Measurements from ENCODE around the gene TRIM16. TPM values are rescaled to one million over a fixed set of nuclear protein-coding genes. Genes with fewer than 3 reads are reported as not detected.
A peak's percentile ranks its signal among the peaks of the same experiment; 100 is the strongest.
"Not testable (repeated sequence)": the region's sequence is repeated elsewhere in the genome, so short reads cannot be mapped to it uniquely, and the experiment has no call there.

TRIM16 gene
- total RNA-seq, 2 experiments from 2014 or later, result 13.7 to 15.0 TPM

- CTCF ChIA-PET; POLR2A ChIA-PET; H3K36me3 Mint-ChIP-seq; H3K27me3 Mint-ChIP-seq; intact Hi-C loops (cut with micrococcal nuclease); DNase-seq; H3K9me3 Mint-ChIP-seq: not testable (repeated sequence)
- Mint-ChIP-seq H3K4me1 (ENCODE audit: low read depth) (peaks cover 18% of the 10 kb centered on the region), H3K4me3 (peak overlapping the region; percentile 92), H3K27ac (peak overlapping the region; percentile 88)
Observed at GRCh38 chr17:15683135-15683534, 976 bp downstream of the TRIM16 start.

DNA sequence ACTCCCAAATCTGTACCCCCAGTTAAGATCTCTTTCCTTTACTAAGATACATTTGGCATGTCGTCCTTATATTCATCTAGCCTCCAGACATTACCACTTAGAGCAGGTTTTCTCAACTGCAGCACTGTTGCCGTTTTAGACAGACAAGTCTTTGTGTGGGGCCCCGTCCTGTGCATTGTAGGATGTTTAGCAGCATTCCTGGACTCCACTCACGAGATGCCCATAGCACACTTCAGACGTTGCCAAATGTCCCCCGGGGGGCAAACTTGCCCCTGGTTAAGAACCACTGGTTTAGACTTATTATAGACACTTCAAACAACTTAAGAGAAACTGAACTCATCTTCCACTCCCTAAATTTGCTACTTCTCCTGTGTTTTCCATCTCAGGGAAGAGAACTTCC is 8.1 kb downstream of the TRIM16 start:
- H3K27me3 Mint-ChIP-seq; POLR2A ChIA-PET; H3K27ac Mint-ChIP-seq; H3K4me3 Mint-ChIP-seq; intact Hi-C loops (cut with micrococcal nuclease); CTCF ChIA-PET; DNase-seq; H3K9me3 Mint-ChIP-seq; H3K4me1 Mint-ChIP-seq (ENCODE audit: low read depth): not testable (repeated sequence)
- H3K36me3 Mint-ChIP-seq, result peaks cover 25% of the 10 kb centered on the region

- H3K4me3 Mint-ChIP-seq; POLR2A ChIA-PET; H3K27me3 Mint-ChIP-seq; H3K4me1 Mint-ChIP-seq (ENCODE audit: low read depth); intact Hi-C loops (cut with micrococcal nuclease); H3K9me3 Mint-ChIP-seq; DNase-seq; H3K27ac Mint-ChIP-seq; CTCF ChIA-PET: not testable (repeated sequence)
- peaks cover 22% of the 10 kb centered on the region for H3K36me3 Mint-ChIP-seq
Observed at GRCh38 chr17:15674640-15675039, 9.5 kb downstream of the TRIM16 start.

DNA sequence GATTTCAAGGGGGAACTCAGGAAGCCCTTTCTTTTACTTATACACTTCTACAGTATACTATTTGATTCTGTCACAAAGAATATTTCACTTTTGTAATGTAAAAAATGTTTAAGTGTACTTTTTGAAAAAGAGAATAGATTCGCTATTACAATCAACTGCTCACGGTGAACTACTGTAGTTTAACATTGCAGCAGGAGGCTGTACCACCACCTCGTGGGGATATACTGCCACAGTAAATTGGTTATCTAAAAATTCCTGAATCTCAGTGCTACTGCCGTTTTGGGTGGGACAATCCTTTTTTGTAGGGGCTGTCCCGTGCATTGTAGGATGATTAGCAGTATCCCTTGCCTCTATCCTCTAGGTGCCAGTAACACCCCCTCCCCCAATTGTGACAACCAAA is 14.6 kb downstream of the TRIM16 start:
- H3K4me3 Mint-ChIP-seq; DNase-seq; H3K4me1 Mint-ChIP-seq (ENCODE audit: low read depth); H3K9me3 Mint-ChIP-seq; POLR2A ChIA-PET; H3K27me3 Mint-ChIP-seq; CTCF ChIA-PET; intact Hi-C loops (cut with micrococcal nuclease); H3K27ac Mint-ChIP-seq: not testable (repeated sequence)
- H3K36me3 Mint-ChIP-seq, result peaks cover 15% of the 10 kb centered on the region

GRCh38 chr17:15663691-15664090 is 20.4 kb downstream of the TRIM16 start:
- no peaks in the 10 kb centered on the region for H3K27me3 Mint-ChIP-seq
- CTCF ChIA-PET, result no interaction called here
- no peak overlapping the region for H3K4me3 Mint-ChIP-seq
- DNase-seq, result no peak
- H3K27ac Mint-ChIP-seq, result no peak overlapping the region
- POLR2A ChIA-PET, result no interaction called here
- H3K36me3 Mint-ChIP-seq, result peaks cover 29% of the 10 kb centered on the region
- no peaks in the 10 kb centered on the region for H3K9me3 Mint-ChIP-seq
- H3K4me1 Mint-ChIP-seq (ENCODE audit: low read depth), result no peaks in the 10 kb centered on the region
- intact Hi-C loops (cut with micrococcal nuclease), result no loop called here

DNA sequence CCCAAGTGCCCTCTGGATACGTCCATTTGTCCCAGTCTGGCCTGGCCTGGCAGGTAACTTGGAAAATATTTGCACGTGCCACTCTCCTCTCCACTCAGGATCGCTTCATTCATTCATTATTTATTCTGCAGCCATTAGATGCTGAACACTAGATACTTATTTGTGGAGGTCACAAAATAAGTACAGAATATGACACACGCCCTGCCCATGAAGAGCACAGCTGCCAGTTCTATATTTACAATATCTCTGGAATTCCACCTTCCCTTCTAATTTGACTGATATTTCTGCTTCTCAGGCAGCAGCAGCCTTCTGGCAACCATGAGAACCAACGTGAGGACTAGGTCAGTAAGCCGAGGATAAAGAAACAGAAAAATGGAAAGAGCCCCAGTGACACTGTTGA is 20.9 kb downstream of the TRIM16 start:
- Mint-ChIP-seq H3K27ac (no peak overlapping the region), H3K9me3 (no peaks in the 10 kb centered on the region), H3K36me3 (peaks cover 27% of the 10 kb centered on the region), H3K4me3 (no peak overlapping the region), H3K27me3 (no peaks in the 10 kb centered on the region), H3K4me1 (ENCODE audit: low read depth) (no peaks in the 10 kb centered on the region)
- intact Hi-C loops (cut with micrococcal nuclease), result no loop called here
- ChIA-PET CTCF (no interaction called here), POLR2A (no interaction called here)
- no peak for DNase-seq

- H3K27ac Mint-ChIP-seq, result no peak overlapping the region
- H3K27me3 Mint-ChIP-seq, result no peaks in the 10 kb centered on the region
- H3K4me1 Mint-ChIP-seq (ENCODE audit: low read depth), result no peaks in the 10 kb centered on the region
- no peak for DNase-seq
- peaks cover 25% of the 10 kb centered on the region for H3K36me3 Mint-ChIP-seq
- intact Hi-C loops (cut with micrococcal nuclease), result no loop called here
- no peaks in the 10 kb centered on the region for H3K9me3 Mint-ChIP-seq
- ChIA-PET POLR2A (no interaction called here), CTCF (no interaction called here)
- no peak overlapping the region for H3K4me3 Mint-ChIP-seq
Observed at GRCh38 chr17:15662681-15663080, 21.4 kb downstream of the TRIM16 start.

DNA sequence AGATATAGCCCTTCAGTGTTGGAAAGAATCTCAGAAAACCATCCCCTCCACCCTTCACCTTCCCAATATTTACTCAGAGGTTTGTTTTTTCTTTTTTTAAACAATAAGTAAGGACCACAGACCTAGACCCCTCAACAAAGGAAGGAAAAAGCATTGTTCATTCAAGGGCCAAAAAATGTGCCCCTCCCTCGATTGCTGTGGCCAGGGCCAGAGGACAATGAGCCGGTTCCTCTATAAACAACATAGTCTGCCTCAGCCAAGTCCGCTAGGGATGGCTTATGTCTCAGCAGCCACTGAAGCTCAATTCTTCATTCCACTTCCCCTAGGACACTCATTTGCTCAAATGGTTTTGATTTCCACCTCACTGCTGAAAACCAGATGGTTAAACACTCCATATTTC is 24.0 kb downstream of the TRIM16 start:
- Mint-ChIP-seq H3K9me3 (no peaks in the 10 kb centered on the region), H3K4me1 (ENCODE audit: low read depth) (no peaks in the 10 kb centered on the region)
- intact Hi-C loops (cut with micrococcal nuclease), result no loop called here

GRCh38 chr17:15659663-15660062 is 24.4 kb downstream of the TRIM16 start:
- ChIA-PET CTCF (no interaction called here), POLR2A (no interaction called here)
- intact Hi-C loops (cut with micrococcal nuclease), result no loop called here
- H3K9me3 Mint-ChIP-seq, result no peaks in the 10 kb centered on the region
- DNase-seq, result no peak
- peaks cover 22% of the 10 kb centered on the region for H3K36me3 Mint-ChIP-seq
- H3K27ac Mint-ChIP-seq, result no peak overlapping the region
- no peak overlapping the region for H3K4me3 Mint-ChIP-seq
- H3K4me1 Mint-ChIP-seq (ENCODE audit: low read depth), result no peaks in the 10 kb centered on the region
- H3K27me3 Mint-ChIP-seq, result no peaks in the 10 kb centered on the region

More for the DNA sequence above, 24.0 kb downstream of the TRIM16 start:
- Mint-ChIP-seq H3K27me3 (no peaks in the 10 kb centered on the region), H3K27ac (no peak overlapping the region), H3K4me3 (no peak overlapping the region), H3K36me3 (peaks cover 22% of the 10 kb centered on the region)
- no peak for DNase-seq
- ChIA-PET POLR2A (no interaction called here), CTCF (no interaction called here)

- Mint-ChIP-seq H3K9me3 (no peaks in the 10 kb centered on the region), H3K27me3 (no peaks in the 10 kb centered on the region), H3K4me1 (ENCODE audit: low read depth) (no peaks in the 10 kb centered on the region), H3K27ac (no peak overlapping the region), H3K4me3 (no peak overlapping the region), H3K36me3 (peaks cover 19% of the 10 kb centered on the region)
- no peak for DNase-seq
- POLR2A ChIA-PET, result no interaction called here
- intact Hi-C loops (cut with micrococcal nuclease), result no loop called here
- CTCF ChIA-PET, result no interaction called here
Observed at GRCh38 chr17:15659236-15659635, 24.9 kb downstream of the TRIM16 start.

GRCh38 chr17:15658296-15658695 is 25.8 kb downstream of the TRIM16 start:
- DNase-seq, result no peak
- H3K27ac Mint-ChIP-seq, result no peak overlapping the region
- ChIA-PET POLR2A (no interaction called here), CTCF (no interaction called here)
- peaks cover 13% of the 10 kb centered on the region for H3K36me3 Mint-ChIP-seq
- no peak overlapping the region for H3K4me3 Mint-ChIP-seq
- intact Hi-C loops (cut with micrococcal nuclease), result no loop called here
- no peaks in the 10 kb centered on the region for H3K9me3 Mint-ChIP-seq
- H3K27me3 Mint-ChIP-seq, result no peaks in the 10 kb centered on the region
- H3K4me1 Mint-ChIP-seq (ENCODE audit: low read depth), result no peaks in the 10 kb centered on the region

GRCh38 chr17:15657868-15658267 is 26.2 kb downstream of the TRIM16 start:
- Mint-ChIP-seq H3K4me3 (no peak overlapping the region), H3K9me3 (no peaks in the 10 kb centered on the region), H3K27ac (no peak overlapping the region), H3K4me1 (ENCODE audit: low read depth) (no peaks in the 10 kb centered on the region), H3K36me3 (peaks cover 9% of the 10 kb centered on the region), H3K27me3 (no peaks in the 10 kb centered on the region)
- POLR2A ChIA-PET, result no interaction called here
- CTCF ChIA-PET, result no interaction called here
- DNase-seq, result no peak
- intact Hi-C loops (cut with micrococcal nuclease), result no loop called here

GRCh38 chr17:15654886-15655561 is 29.1 kb downstream of the TRIM16 start:
- POLR2A ChIA-PET, result no interaction called here
- no peak overlapping the region for H3K27ac Mint-ChIP-seq
- H3K27me3 Mint-ChIP-seq, result no peaks in the 10 kb centered on the region
- no peak overlapping the region for H3K4me3 Mint-ChIP-seq
- H3K36me3 Mint-ChIP-seq, result peaks cover 4% of the 10 kb centered on the region
- CTCF ChIA-PET, result no interaction called here
- no peaks in the 10 kb centered on the region for H3K9me3 Mint-ChIP-seq
- H3K4me1 Mint-ChIP-seq (ENCODE audit: low read depth), result peaks cover 8% of the 10 kb centered on the region
- intact Hi-C loops (cut with micrococcal nuclease), result no loop called here
- DNase-seq, result no peak

All from activated CD4-positive, alpha-beta memory T cell treated with anti-CD3 and anti-CD28 coated beads for 36 hours (primary cell).